ENCODE results near the gene HOXC13.

Gene HOXC13

GRCh38 chr12:53955036-53955775 lies 16.6 kb downstream of the HOXC13 start:
- H3K4me1 ChIP-seq (ENCODE audit: control insufficient read depth, low read length): no peaks in the 10 kb centered on the region
- no peak overlapping the region for H3K4me2 ChIP-seq (ENCODE audit: low read length)
- H3K27ac ChIP-seq (ENCODE audit: low read depth, low read length): no peak overlapping the region
- TF ChIP-seq EZH2phosphoT487 (IDR thresholded peaks at IDR 0.05; ENCODE audit: borderline replicate concordance, low read length) (no peak), CTCF (IDR thresholded peaks at IDR 0.05; ENCODE audit: low read depth, low read length, poor library complexity, severe bottlenecking) (no peak)
- H3K9me3 ChIP-seq (ENCODE audit: control insufficient read depth, insufficient read depth, low read length): no peaks in the 10 kb centered on the region
- H3K4me3 ChIP-seq (ENCODE audit: low read length): no peak overlapping the region
- H3K9me2 ChIP-seq (replicated peaks; ENCODE audit: control insufficient read depth, low read length): no peaks in the 10 kb centered on the region
- H3K36me3 ChIP-seq (ENCODE audit: control insufficient read depth, low read length): no peaks in the 10 kb centered on the region
- H3K79me2 ChIP-seq (ENCODE audit: control insufficient read depth, low read length): no peaks in the 10 kb centered on the region
- H4K20me1 ChIP-seq (ENCODE audit: control insufficient read depth, insufficient read depth, low read depth, low read length): no peaks in the 10 kb centered on the region
- H3K27me3 ChIP-seq (ENCODE audit: control insufficient read depth, low read length): peaks cover 84% of the 10 kb centered on the region
- H3F3A ChIP-seq (ENCODE audit: control insufficient read depth, insufficient read depth): no peaks in the 10 kb centered on the region

GRCh38 chr12:53955776-53956250 lies 17.2 kb downstream of the HOXC13 start:
- Histone ChIP-seq H4K20me1 (ENCODE audit: control insufficient read depth, insufficient read depth, low read depth, low read length) (no peaks in the 10 kb centered on the region), H3K27me3 (ENCODE audit: control insufficient read depth, low read length) (peaks cover 78% of the 10 kb centered on the region), H3K4me1 (ENCODE audit: control insufficient read depth, low read length) (no peaks in the 10 kb centered on the region), H3K79me2 (ENCODE audit: control insufficient read depth, low read length) (no peaks in the 10 kb centered on the region), H3K36me3 (ENCODE audit: control insufficient read depth, low read length) (no peaks in the 10 kb centered on the region), H3F3A (ENCODE audit: control insufficient read depth, insufficient read depth) (no peaks in the 10 kb centered on the region), H3K4me3 (ENCODE audit: low read length) (no peak overlapping the region), H3K9me2 (replicated peaks; ENCODE audit: control insufficient read depth, low read length) (no peaks in the 10 kb centered on the region), H3K4me2 (ENCODE audit: low read length) (no peak overlapping the region), H3K9me3 (ENCODE audit: control insufficient read depth, insufficient read depth, low read length) (no peaks in the 10 kb centered on the region), H3K27ac (ENCODE audit: low read depth, low read length) (no peak overlapping the region)
- TF ChIP-seq EZH2phosphoT487 (IDR thresholded peaks at IDR 0.05; ENCODE audit: borderline replicate concordance, low read length) (no peak), CTCF (IDR thresholded peaks at IDR 0.05; ENCODE audit: low read depth, low read length, poor library complexity, severe bottlenecking) (no peak)

GRCh38 chr12:53956251-53956887 lies 17.7 kb downstream of the HOXC13 start:
- Histone ChIP-seq H3K27me3 (ENCODE audit: control insufficient read depth, low read length) (peaks cover 73% of the 10 kb centered on the region), H3K27ac (ENCODE audit: low read depth, low read length) (no peak overlapping the region), H3K79me2 (ENCODE audit: control insufficient read depth, low read length) (no peaks in the 10 kb centered on the region), H3K36me3 (ENCODE audit: control insufficient read depth, low read length) (no peaks in the 10 kb centered on the region), H3K9me3 (ENCODE audit: control insufficient read depth, insufficient read depth, low read length) (no peaks in the 10 kb centered on the region), H3K4me2 (ENCODE audit: low read length) (no peak overlapping the region), H3K4me3 (ENCODE audit: low read length) (no peak overlapping the region), H3K9me2 (replicated peaks; ENCODE audit: control insufficient read depth, low read length) (no peaks in the 10 kb centered on the region), H3F3A (ENCODE audit: control insufficient read depth, insufficient read depth) (no peaks in the 10 kb centered on the region), H3K4me1 (ENCODE audit: control insufficient read depth, low read length) (no peaks in the 10 kb centered on the region), H4K20me1 (ENCODE audit: control insufficient read depth, insufficient read depth, low read depth, low read length) (no peaks in the 10 kb centered on the region)
- TF ChIP-seq CTCF (IDR thresholded peaks at IDR 0.05; ENCODE audit: low read depth, low read length, poor library complexity, severe bottlenecking) (no peak), EZH2phosphoT487 (IDR thresholded peaks at IDR 0.05; ENCODE audit: borderline replicate concordance, low read length) (no peak)

Measured in DOHH2 (cell line).